Cardiac muscle cell (in vitro differentiated cells and primary cell): Measurements from ENCODE around the gene ANP32B. TPM values are rescaled to one million over a fixed set of nuclear protein-coding genes. Genes with fewer than 3 reads are reported as not detected.
A peak's percentile ranks its signal among the peaks of the same experiment; 100 is the strongest.

Experiments used
- DNase-seq, 2 donors: peaks; one replicate each; pipeline versions ENCODE4 v3.0.0 to v3.0.0-alpha.2; 2010 to 2017; ENCODE audit warnings: low read depth in 1 of 2, low spot score in 1 of 2
- H3K27ac ChIP-seq: fragments of 200-600 bp; sonication (generic); 2 replicates; pipeline ENCODE4 v1.5.1; 2016
- H3K27me3 ChIP-seq: fragments of 200-600 bp; sonication (generic); 2 replicates; pipeline ENCODE4 v1.6.0; 2016; ENCODE audit warnings: control low read depth
- H3K36me3 ChIP-seq: fragments of 200-600 bp; sonication (generic); 2 replicates; pipeline ENCODE4 v1.5.1; 2016; ENCODE audit warnings: control low read depth
- H3K4me1 ChIP-seq: fragments of 200-600 bp; sonication (generic); 2 replicates; pipeline ENCODE4 v1.8.1; 2017; ENCODE audit warnings: low read depth, mild to moderate bottlenecking, mixed run types
- H3K4me3 ChIP-seq: fragments of 200-600 bp; sonication (generic); 2 replicates; pipeline ENCODE4 v1.5.1; 2016; ENCODE audit warnings: mild to moderate bottlenecking
- H3K9me3 ChIP-seq: fragments of 200-600 bp; sonication (generic); 2 replicates; pipeline ENCODE4 v1.5.1; 2017; ENCODE audit warnings: low read depth, mild to moderate bottlenecking, control low read depth
- CTCF ChIP-seq: IDR thresholded peaks from 2 replicates; pipeline ENCODE4 v1.5.1; 2012; ENCODE audit warnings: low read depth, mild to moderate bottlenecking, low read length
- polyA plus RNA-seq: library from polyadenylated mRNA; unstranded; fragments of >200 nt; fragmentation: Nextera tagmentation; extraction: Ambion mirVana; gene quantifications from 2 replicates; pipeline ENCODE4 v1.2.1, GENCODE V29; 2016
- total RNA-seq: library from RNA; depleted of rRNA; stranded (reverse); fragments of >200 nt; gene quantifications from 2 replicates; pipeline ENCODE4 v1.2.3, GENCODE V29; 2016

Gene ANP32B
- total and polyA plus RNA-seq, 2 experiments from 2014 or later: 27.2 to 77.5 TPM

GRCh38 chr9:97984188-97985057, 1.3 kb downstream of the ANP32B start:
- peak; percentile 70 to 89 for DNase-seq
- H3K36me3 ChIP-seq: no peaks in the 10 kb centered on the region
- TF ChIP-seq CTCF: no peak
- peaks cover 34% of the 10 kb centered on the region for H3K27me3 ChIP-seq
- H3K4me3 ChIP-seq: peak overlapping the region; percentile 98
- peak overlapping the region; percentile 92 for H3K27ac ChIP-seq
- H3K4me1 ChIP-seq: peaks cover 6% of the 10 kb centered on the region
- no peaks in the 10 kb centered on the region for H3K9me3 ChIP-seq

GRCh38 chr9:97985058-97985861, 2.1 kb downstream of the ANP32B start:
- Histone ChIP-seq H3K9me3 (no peaks in the 10 kb centered on the region), H3K27ac (peak overlapping the region; percentile 92), H3K27me3 (peaks cover 26% of the 10 kb centered on the region), H3K36me3 (no peaks in the 10 kb centered on the region), H3K4me3 (peak overlapping the region; percentile 98), H3K4me1 (peaks cover 11% of the 10 kb centered on the region)
- no peak for TF ChIP-seq CTCF
- DNase-seq: peak; percentile 15 to 43

GRCh38 chr9:97987487-97987886, 4.3 kb downstream of the ANP32B start:
- TF ChIP-seq CTCF: no peak
- H3K9me3 ChIP-seq: no peaks in the 10 kb centered on the region
- peaks cover 4% of the 10 kb centered on the region for H3K27me3 ChIP-seq
- no peak overlapping the region for H3K27ac ChIP-seq
- H3K36me3 ChIP-seq: no peaks in the 10 kb centered on the region
- H3K4me1 ChIP-seq: peaks cover 12% of the 10 kb centered on the region
- H3K4me3 ChIP-seq: no peak overlapping the region
- DNase-seq: no peak

- Histone ChIP-seq H3K27me3 (no peaks in the 10 kb centered on the region), H3K4me1 (peaks cover 12% of the 10 kb centered on the region), H3K36me3 (no peaks in the 10 kb centered on the region), H3K4me3 (no peak overlapping the region), H3K27ac (no peak overlapping the region), H3K9me3 (no peaks in the 10 kb centered on the region)
- peak in 1 of 2 donors; percentile 67 for DNase-seq
- peak; percentile 35 for TF ChIP-seq CTCF
These were observed 7.1 kb downstream of the ANP32B start for GRCh38 chr9:97990259-97990658.

- TF ChIP-seq CTCF: no peak
- no peak for DNase-seq
These were observed 8.7 kb downstream of the ANP32B start for GRCh38 chr9:97991818-97992217.

More at GRCh38 chr9:97991818-97992217, 8.7 kb downstream of the ANP32B start:
- H3K9me3 ChIP-seq: no peaks in the 10 kb centered on the region
- peaks cover 12% of the 10 kb centered on the region for H3K4me1 ChIP-seq
- H3K4me3 ChIP-seq: no peak overlapping the region
- H3K27ac ChIP-seq: no peak overlapping the region
- H3K27me3 ChIP-seq: no peaks in the 10 kb centered on the region
- H3K36me3 ChIP-seq: peaks cover 6% of the 10 kb centered on the region
